Measurements from ENCODE around the gene IFT80. TPM values are rescaled to one million over a fixed set of nuclear protein-coding genes. Genes with fewer than 3 reads are reported as not detected.

IFT80 gene
- total RNA-seq: 75.0 and 76.5 TPM in 2 replicates
- polyA plus RNA-seq: 29.7 and 38.4 TPM in 2 replicates
- 20.5 and 24.3 TPM in 2 replicates for polyA plus RNA-seq (2012)
- 1.4 and 7.3 TPM in 2 replicates for polyA minus RNA-seq (ENCODE audit: low replicate concordance)

- Histone ChIP-seq H2AFZ (ENCODE audit: low read length) (peak within 1 kb of the TSS; percentile 98), H4K20me1 (ENCODE audit: control insufficient read depth, extremely low read depth, insufficient read depth, low read length) (no peaks in the 10 kb centered on the region), H3K9me3 (ENCODE audit: control insufficient read depth, insufficient read depth, low read depth, low read length) (no peaks in the 10 kb centered on the region), H3K4me1 (ENCODE audit: control insufficient read depth, extremely low read depth, insufficient read depth, low read length) (peaks cover 2% of the 10 kb centered on the region), H3K79me2 (ENCODE audit: control insufficient read depth, insufficient read depth, low read length) (peaks cover 77% of the 10 kb centered on the region), H3K9ac (ENCODE audit: insufficient read depth, low read length) (peak within 1 kb of the TSS; percentile 77), H3K27ac (ENCODE audit: insufficient read depth, low read length) (peak within 1 kb of the TSS; percentile 94), H3K27me3 (ENCODE audit: control insufficient read depth, insufficient read depth, low read length) (no peaks in the 10 kb centered on the region), H3K4me3 (replicated peaks in 1 of 4; ENCODE audit: control extremely low read depth in 1 of 4, insufficient read depth in 1 of 4, low read depth in 3 of 4, low read length in 4 of 4) (peak within 1 kb of the TSS; percentile 78 to 99 (median 90)), H3K4me2 (ENCODE audit: extremely low read depth, insufficient read depth, low read length) (peak within 1 kb of the TSS; percentile 87), H3K36me3 (ENCODE audit: control insufficient read depth, insufficient read depth, low read length) (no peaks in the 10 kb centered on the region)
- peak; percentile 94 to 97 for DNase-seq (ENCODE audit: low read depth in 2 of 2)
- TF ChIP-seq EZH2 (IDR thresholded peaks at IDR 0.05; ENCODE audit: low read length, missing control alignments): no peak
- no peak for TF ChIP-seq CTCF (conservative IDR thresholded peaks at IDR 0.05 in 1 of 2, IDR thresholded peaks at IDR 0.05 in 1 of 2; ENCODE audit: low read depth in 1 of 2, low read length in 2 of 2)
These were observed at the start of gene IFT80, which contains the start of gene SMC4 for GRCh38 chr3:160399125-160400029. Gene IFT80, minus strand, starts transcription at chr3:160399225. Its CDS starts 14,625 bp downstream, at chr3:160384600. Gene SMC4, plus strand, starts transcription at chr3:160399650. Its CDS starts 1,177 bp downstream, at chr3:160400827.

- Histone ChIP-seq H3K4me1 (ENCODE audit: control insufficient read depth, extremely low read depth, insufficient read depth, low read length) (peaks cover 4% of the 10 kb centered on the region), H3K27ac (ENCODE audit: insufficient read depth, low read length) (no peak overlapping the region), H3K79me2 (ENCODE audit: control insufficient read depth, insufficient read depth, low read length) (peaks cover 65% of the 10 kb centered on the region), H3K27me3 (ENCODE audit: control insufficient read depth, insufficient read depth, low read length) (no peaks in the 10 kb centered on the region), H3K4me2 (ENCODE audit: extremely low read depth, insufficient read depth, low read length) (peak overlapping the region; percentile 90), H3K36me3 (ENCODE audit: control insufficient read depth, insufficient read depth, low read length) (peaks cover 2% of the 10 kb centered on the region), H2AFZ (ENCODE audit: low read length) (no peak overlapping the region), H3K9me3 (ENCODE audit: control insufficient read depth, insufficient read depth, low read depth, low read length) (no peaks in the 10 kb centered on the region), H3K4me3 (replicated peaks in 1 of 4; ENCODE audit: control extremely low read depth in 1 of 4, insufficient read depth in 1 of 4, low read depth in 3 of 4, low read length in 4 of 4) (peak overlapping the region; percentile 2 to 98 (median 74)), H4K20me1 (ENCODE audit: control insufficient read depth, extremely low read depth, insufficient read depth, low read length) (no peaks in the 10 kb centered on the region), H3K9ac (ENCODE audit: insufficient read depth, low read length) (no peak overlapping the region)
- DNase-seq (ENCODE audit: low read depth in 2 of 2): peak; percentile 63 to 67
- no peak for TF ChIP-seq EZH2 (IDR thresholded peaks at IDR 0.05; ENCODE audit: low read length, missing control alignments)
- TF ChIP-seq CTCF (conservative IDR thresholded peaks at IDR 0.05 in 1 of 2, IDR thresholded peaks at IDR 0.05 in 1 of 2; ENCODE audit: low read depth in 1 of 2, low read length in 2 of 2): no peak
These were observed 48.5 kb upstream of the IFT80 start for GRCh38 chr3:160447544-160447943.

GRCh38 chr3:160446522-160447056 lies 47.6 kb upstream of the IFT80 start:
- Histone ChIP-seq H3K4me3 (replicated peaks in 1 of 4; ENCODE audit: control extremely low read depth in 1 of 4, insufficient read depth in 1 of 4, low read depth in 3 of 4, low read length in 4 of 4) (peak overlapping the region in 1 of 4 experiments; percentile 5), H3K4me1 (ENCODE audit: control insufficient read depth, extremely low read depth, insufficient read depth, low read length) (peaks cover 4% of the 10 kb centered on the region), H3K4me2 (ENCODE audit: extremely low read depth, insufficient read depth, low read length) (no peak overlapping the region), H4K20me1 (ENCODE audit: control insufficient read depth, extremely low read depth, insufficient read depth, low read length) (no peaks in the 10 kb centered on the region), H3K27me3 (ENCODE audit: control insufficient read depth, insufficient read depth, low read length) (no peaks in the 10 kb centered on the region), H3K9ac (ENCODE audit: insufficient read depth, low read length) (no peak overlapping the region), H3K79me2 (ENCODE audit: control insufficient read depth, insufficient read depth, low read length) (peaks cover 74% of the 10 kb centered on the region), H3K9me3 (ENCODE audit: control insufficient read depth, insufficient read depth, low read depth, low read length) (no peaks in the 10 kb centered on the region), H2AFZ (ENCODE audit: low read length) (no peak overlapping the region), H3K27ac (ENCODE audit: insufficient read depth, low read length) (no peak overlapping the region), H3K36me3 (ENCODE audit: control insufficient read depth, insufficient read depth, low read length) (peaks cover 2% of the 10 kb centered on the region)
- TF ChIP-seq CTCF (conservative IDR thresholded peaks at IDR 0.05 in 1 of 2, IDR thresholded peaks at IDR 0.05 in 1 of 2; ENCODE audit: low read depth in 1 of 2, low read length in 2 of 2) (no peak), EZH2 (IDR thresholded peaks at IDR 0.05; ENCODE audit: low read length, missing control alignments) (no peak)
- no peak for DNase-seq (ENCODE audit: low read depth in 2 of 2)

Data from fibroblast of lung (primary cell).